ENCODE data around the gene HDAC9.

Gene HDAC9

GRCh38 chr7:18845700-18846099 is 350.2 kb downstream of the HDAC9 start:
- no peak for DNase-seq (ENCODE audit: low read depth)

DNA sequence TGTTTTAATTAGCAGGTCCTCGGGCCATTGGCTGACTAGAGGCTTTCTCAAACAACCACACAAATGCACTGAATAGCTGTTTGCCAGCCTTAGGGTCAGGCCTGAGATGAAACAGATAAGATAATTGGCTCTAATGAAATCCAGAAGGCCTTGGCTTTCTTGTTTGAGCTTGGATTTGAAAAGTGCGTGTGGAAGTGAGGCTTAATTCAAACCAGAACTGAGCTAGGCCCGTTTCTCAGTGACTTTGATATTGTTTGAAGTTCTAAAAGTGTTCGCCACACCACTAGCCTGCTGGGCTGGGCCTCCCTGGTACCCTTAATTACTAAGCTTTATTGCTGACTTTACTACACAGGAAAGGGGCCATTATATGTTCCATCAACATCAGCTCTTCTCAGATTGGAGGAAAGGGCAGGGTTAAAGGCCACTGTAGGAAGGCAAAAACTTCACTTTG is 351.2 kb downstream of the HDAC9 start:
- DNase-seq (ENCODE audit: low read depth), result no peak

GRCh38 chr7:18849130-18849529 is 353.6 kb downstream of the HDAC9 start:
- no peak for DNase-seq (ENCODE audit: low read depth)

DNA sequence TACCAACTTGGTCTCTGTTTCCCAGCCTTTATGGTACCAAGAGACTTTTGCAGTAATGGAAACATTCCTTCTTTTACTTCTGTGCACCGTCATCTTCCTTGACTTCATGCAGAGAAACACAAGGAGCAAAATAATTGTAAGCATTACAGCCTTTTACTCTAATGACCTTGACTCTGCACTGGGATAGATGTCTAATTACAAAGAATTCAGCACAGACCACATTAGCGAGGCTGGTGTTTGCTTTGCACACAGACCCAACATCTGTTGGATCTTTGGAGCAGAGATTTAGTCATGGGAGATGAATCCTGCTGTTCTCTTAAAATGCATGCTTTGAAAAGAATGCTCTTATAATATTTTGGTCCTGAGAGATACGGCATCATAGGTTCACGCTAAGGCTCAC is 360.2 kb downstream of the HDAC9 start:
- no peak for DNase-seq (ENCODE audit: low read depth)

GRCh38 chr7:18858232-18858631 is 362.7 kb downstream of the HDAC9 start:
- no peak for DNase-seq (ENCODE audit: low read depth)

GRCh38 chr7:18859318-18859717 is 363.8 kb downstream of the HDAC9 start:
- no peak for DNase-seq (ENCODE audit: low read depth)

- DNase-seq (ENCODE audit: low read depth), result no peak
Observed at GRCh38 chr7:18860221-18860620, 364.7 kb downstream of the HDAC9 start.

GRCh38 chr7:18861514-18862118 is 366.1 kb downstream of the HDAC9 start:
- DNase-seq (ENCODE audit: low read depth), result no peak

GRCh38 chr7:18864967-18865366 is 369.4 kb downstream of the HDAC9 start:
- no peak for DNase-seq (ENCODE audit: low read depth)

- DNase-seq (ENCODE audit: low read depth), result no peak
Observed at GRCh38 chr7:18866359-18867036, 370.9 kb downstream of the HDAC9 start.

DNA sequence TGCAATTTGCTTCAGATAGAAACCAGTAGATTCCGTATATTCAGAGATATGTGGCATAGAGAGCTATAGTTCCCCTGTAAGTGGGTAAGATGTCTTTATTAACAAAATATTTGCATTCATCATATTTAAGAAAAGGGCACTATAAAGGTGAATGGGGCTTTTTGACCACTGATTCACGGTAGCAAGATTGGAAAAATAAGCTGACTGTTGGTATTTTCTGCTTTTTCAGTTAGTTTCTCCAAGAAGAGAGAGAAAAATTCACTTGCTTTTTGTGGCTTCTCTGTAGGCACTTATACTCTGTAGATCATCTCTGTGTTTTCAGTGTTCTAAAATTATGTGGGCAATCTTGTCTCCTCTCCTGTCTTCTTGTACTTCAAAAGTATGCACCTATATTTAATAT is 376.8 kb downstream of the HDAC9 start:
- DNase-seq (ENCODE audit: low read depth), result no peak

DNA sequence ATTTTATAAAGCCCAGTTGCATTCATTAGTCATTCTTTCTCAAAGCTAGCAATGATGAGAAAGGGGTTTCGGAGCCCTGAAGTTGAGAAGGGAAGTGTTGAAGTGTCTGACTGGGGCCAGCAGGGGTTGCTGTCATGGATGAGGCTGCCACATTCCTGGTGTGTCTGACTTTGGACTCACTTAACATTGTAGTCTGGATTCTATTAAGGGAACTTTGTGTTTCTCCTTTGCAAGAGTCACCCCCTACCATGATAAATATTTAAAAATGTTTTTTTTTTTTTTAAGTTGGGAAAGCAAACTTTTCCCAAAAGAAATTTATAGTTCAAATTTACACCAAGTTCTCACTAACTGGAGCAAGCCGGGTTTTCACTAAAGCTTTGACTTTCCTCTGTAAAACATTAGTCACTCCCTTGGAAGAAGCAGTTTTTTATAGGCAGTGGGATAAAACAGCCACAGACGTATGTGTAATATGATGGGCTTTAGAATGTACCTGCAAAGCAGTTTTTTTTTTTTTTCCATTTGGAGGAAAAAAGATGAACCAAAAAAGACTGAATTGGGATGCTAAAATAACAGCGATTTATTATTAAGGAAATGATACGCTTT is 378.3 kb downstream of the HDAC9 start:
- no peak for DNase-seq (ENCODE audit: low read depth)

- DNase-seq (ENCODE audit: low read depth), result no peak
Observed at GRCh38 chr7:18874880-18875279, 379.3 kb downstream of the HDAC9 start.

- DNase-seq (ENCODE audit: low read depth), result no peak
Observed at GRCh38 chr7:18877874-18878273, 382.3 kb downstream of the HDAC9 start.

DNA sequence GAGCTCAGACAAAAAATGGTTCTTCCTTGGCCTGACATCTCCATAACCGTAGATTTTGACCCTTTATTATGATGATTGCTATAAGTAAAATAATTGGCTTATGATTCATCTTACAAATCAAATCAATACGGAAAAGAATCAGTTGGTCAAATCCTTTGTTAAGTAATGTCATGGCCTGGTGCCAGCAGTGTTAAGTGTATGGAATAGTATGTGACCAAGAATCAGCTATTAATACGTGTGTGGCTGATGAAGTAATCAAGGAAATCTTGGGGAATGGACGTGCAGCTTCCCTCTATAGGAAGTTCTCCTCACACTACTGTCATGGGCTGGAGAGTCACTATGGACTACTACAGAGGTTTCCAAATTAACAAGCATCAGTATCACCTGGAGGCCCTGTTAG is 391.3 kb downstream of the HDAC9 start:
- no peak for DNase-seq (ENCODE audit: low read depth)

DNA sequence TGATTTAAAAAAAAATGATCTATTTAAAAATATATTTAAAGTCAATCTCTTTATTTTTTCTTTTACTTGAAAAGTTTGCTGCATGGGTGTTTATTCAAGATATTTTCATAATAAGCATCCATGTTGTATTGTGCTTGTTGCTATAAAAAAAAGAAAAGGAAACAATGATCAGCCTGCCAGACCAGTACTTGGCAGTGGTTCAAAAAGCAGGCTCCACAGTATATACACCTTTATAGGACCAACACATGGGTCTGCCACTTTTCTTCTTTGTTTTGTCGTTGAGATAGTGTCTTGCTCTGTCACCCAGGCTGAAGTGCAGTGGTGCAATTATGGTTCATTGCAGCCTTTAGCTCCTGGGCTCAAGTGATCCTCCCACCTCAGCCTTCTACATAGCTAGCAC is 393.9 kb downstream of the HDAC9 start:
- DNase-seq (ENCODE audit: low read depth), result no peak

- no peak for DNase-seq (ENCODE audit: low read depth)
Observed at GRCh38 chr7:18890134-18890533, 394.6 kb downstream of the HDAC9 start.

- DNase-seq (ENCODE audit: low read depth), result no peak
Observed at GRCh38 chr7:18890885-18891621, 395.5 kb downstream of the HDAC9 start.

DNA sequence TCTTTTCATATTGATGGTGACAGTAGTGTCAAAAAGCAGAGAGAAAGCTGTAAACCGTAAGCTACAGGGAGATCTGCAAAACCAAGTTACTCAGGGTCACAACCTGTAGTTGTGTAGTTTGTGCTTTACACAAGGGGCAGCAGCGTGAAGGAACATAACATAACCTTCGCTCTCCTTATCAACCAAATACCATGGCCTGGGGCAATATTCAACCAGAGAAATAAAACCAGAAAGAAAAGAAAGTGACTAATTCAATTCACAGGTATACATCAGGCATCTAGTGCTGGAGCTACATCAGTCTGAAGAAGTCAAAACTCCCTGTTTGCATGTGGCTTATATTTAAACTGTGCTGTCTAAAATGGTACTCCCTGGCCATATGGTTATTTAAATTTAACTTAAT is 397.6 kb downstream of the HDAC9 start:
- DNase-seq (ENCODE audit: low read depth), result no peak

DNA sequence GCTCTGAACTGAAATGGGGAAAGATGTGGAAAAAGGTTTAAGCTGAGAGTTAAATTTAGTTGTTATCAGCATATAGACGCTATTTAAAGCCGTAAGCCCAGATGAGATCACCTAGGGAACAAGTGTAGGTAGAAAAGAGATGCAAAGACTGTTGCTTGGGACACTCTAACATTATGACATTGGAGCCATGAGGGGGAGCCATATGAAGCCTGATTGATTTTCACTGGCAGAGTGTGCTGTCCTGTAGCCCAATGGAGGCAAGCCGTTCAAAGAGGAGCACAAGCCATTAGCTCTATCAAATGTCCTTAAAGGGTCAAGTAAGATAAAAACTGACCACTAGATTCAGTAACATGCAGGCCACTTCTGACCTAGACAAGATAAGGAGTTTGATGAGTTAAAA is 398.6 kb downstream of the HDAC9 start:
- DNase-seq (ENCODE audit: low read depth), result no peak

DNA sequence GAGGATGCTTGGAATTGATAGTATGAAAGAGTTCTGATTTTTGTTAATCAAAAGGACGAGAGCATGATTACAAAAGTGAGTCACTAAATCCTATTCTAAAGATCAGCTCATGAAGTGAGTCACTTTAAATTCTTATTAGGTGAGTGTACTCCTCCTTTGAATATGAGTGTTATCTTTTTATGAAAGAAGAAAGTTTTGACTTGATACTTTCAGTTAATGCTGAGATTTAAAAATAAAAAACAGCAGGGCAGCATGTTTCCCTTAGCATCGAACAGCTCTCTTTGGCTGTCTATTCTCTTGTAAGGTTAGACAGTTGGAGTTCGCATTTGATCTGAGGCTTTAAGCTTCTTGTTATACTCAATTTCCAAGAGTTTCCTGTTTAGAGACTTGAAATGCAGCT is 399.9 kb downstream of the HDAC9 start:
- DNase-seq (ENCODE audit: low read depth), result no peak

DNA sequence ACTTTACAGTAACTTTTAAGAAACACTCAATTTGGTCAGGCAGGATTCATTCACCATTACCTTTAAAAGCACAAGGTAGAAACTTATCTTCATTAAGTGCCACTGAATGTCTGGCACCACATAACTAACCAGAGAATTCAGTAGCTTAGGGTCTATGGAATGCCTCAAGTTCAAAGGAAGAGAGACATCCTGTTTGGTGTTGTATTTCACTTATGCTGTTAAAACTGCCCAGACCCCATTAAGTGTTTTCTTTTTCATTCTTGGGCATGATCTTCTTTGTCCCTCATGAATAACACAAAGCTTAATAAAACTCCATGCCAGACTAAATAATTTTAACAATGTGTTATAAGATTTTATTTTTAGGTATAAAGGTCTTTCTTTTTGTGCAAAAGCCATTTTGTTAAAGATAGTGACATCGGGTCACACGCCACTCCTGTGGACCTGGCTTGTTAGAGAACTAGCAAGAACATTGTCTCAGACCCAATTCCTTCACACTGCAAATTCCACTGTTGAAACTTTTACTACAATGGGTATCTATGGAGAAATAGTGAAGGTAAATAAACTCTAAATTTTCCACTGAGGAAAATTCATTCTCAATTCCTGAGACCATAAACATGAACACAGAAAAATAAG is 400.9 kb downstream of the HDAC9 start:
- no peak for DNase-seq (ENCODE audit: low read depth)
